ENCODE measurements around the gene PTPN20. TPM values are rescaled to one million over a fixed set of nuclear protein-coding genes. Genes with fewer than 3 reads are reported as not detected.
"Not testable (repeated sequence)": the region's sequence is repeated elsewhere in the genome, so short reads cannot be mapped to it uniquely, and the experiment has no call there.

The PTPN20 gene
- total and polyA plus RNA-seq, 7 donors, result 1.3 to 5.9 (median 4.0) TPM

DNA sequence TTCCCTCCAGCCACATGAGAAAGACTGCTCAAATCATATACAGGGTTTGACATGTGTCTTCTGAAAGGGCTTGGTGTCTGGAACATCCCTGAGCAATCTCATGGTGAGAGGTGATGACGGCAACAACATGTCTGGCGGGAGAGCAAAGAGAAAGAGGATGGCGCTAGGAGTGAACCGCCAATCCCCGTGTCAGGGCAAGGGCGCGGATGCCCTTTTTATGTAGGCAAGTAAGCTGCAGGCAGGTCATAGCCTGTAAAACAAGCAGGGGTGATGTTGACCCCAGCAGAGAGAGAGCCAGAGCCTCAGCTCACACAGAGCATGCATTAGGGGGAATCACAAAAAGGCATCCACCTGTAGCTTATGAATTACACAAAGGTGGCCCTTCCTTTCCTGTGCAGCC is 4.9 kb upstream of the PTPN20 start:
- ATAC-seq; H3K4me3 ChIP-seq; H3K9me3 ChIP-seq; H3K27me3 ChIP-seq (ENCODE audit: insufficient read depth in 3 of 3, low read length in 2 of 3); intact Hi-C loops (cut with DNase I); H3K4me1 ChIP-seq; H3K27ac ChIP-seq; H3K36me3 ChIP-seq (ENCODE audit: insufficient read depth in 1 of 2, low read depth in 1 of 2): not testable (repeated sequence)
- peak in 1 of 2 donors; percentile 24 for DNase-seq
- WGBS, 3 donors, result 98 to 100% (median 99%) methylated on average over 4 to 7 of the region's 7 CpGs

GRCh38 chr10:46907185-46908117 is 3.8 kb upstream of the PTPN20 start:
- intact Hi-C loops (cut with DNase I); H3K27ac ChIP-seq; H3K36me3 ChIP-seq (ENCODE audit: insufficient read depth in 1 of 2, low read depth in 1 of 2); H3K9me3 ChIP-seq; H3K4me1 ChIP-seq; H3K4me3 ChIP-seq; ATAC-seq; DNase-seq; H3K27me3 ChIP-seq (ENCODE audit: insufficient read depth in 3 of 3, low read length in 2 of 3): not testable (repeated sequence)
- no CpG with 5 or more reads among the region's 10 CpGs for WGBS, 3 donors

- H3K27ac ChIP-seq; DNase-seq; H3K9me3 ChIP-seq; H3K36me3 ChIP-seq (ENCODE audit: insufficient read depth in 1 of 2, low read depth in 1 of 2); H3K4me3 ChIP-seq; intact Hi-C loops (cut with DNase I); ATAC-seq; H3K4me1 ChIP-seq; H3K27me3 ChIP-seq (ENCODE audit: insufficient read depth in 3 of 3, low read length in 2 of 3): not testable (repeated sequence)
- 71 to 89% methylated on average over 1 of the region's 2 CpGs; no CpG with 5 or more reads in 1 of the 3 donors for WGBS, 3 donors
Measured at GRCh38 chr10:46922498-46922897, 11.3 kb downstream of the PTPN20 start.

DNA sequence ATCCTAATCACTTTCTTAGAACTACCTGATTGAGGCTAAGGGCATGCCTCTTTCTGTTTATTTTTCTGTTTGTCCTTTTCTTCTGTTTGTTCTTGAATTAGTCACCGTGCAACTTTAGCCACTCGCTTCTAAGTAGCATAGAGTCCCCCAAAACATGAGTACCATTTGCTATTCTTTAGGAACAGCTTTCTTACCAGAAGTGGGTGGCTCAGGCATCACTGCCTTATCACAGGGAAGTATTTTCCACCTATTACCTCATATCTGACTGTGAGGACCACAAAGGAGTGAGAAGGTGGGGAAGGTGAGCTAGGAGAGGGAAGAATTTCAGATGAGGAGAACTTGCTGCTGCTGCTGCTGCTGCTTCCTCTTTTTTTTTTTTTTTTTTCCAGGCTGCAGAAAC is 13.9 kb downstream of the PTPN20 start:
- H3K4me1 ChIP-seq, result not testable (repeated sequence)

DNA sequence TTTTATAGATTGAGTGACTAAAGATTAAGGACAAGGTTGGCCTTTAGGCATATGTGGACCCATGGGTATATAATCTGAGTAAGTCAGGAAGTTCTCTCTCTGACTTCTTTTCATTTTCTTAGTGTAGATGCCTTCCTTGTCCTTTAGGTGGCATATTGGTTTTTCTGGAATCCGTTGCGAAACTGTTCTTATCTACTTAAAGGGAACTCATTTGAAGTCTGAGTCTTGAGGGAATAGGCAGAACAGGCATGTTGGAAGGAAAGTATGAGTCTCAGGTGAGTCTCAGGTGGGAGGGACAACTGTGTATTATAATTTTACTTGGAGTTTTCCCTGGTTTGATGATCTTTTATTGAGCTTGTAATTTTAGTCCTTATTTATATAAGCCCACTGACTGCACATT is 14.6 kb downstream of the PTPN20 start:
- H3K27me3 ChIP-seq (ENCODE audit: insufficient read depth in 3 of 3, low read length in 2 of 3); H3K27ac ChIP-seq; H3K4me1 ChIP-seq; H3K4me3 ChIP-seq; H3K9me3 ChIP-seq; intact Hi-C loops (cut with DNase I); DNase-seq; ATAC-seq; H3K36me3 ChIP-seq (ENCODE audit: insufficient read depth in 1 of 2, low read depth in 1 of 2): not testable (repeated sequence)
- WGBS, 3 donors, result 7 to 23% (median 20%) methylated on average over 2 of the region's 2 CpGs
- peak; percentile 4 for TF ChIP-seq CTCF (IDR thresholded peaks at IDR 0.05)

More for the DNA sequence above, 13.9 kb downstream of the PTPN20 start:
- H3K36me3 ChIP-seq (ENCODE audit: insufficient read depth in 1 of 2, low read depth in 1 of 2); DNase-seq; H3K27me3 ChIP-seq (ENCODE audit: insufficient read depth in 3 of 3, low read length in 2 of 3); H3K4me3 ChIP-seq; ATAC-seq; H3K27ac ChIP-seq; intact Hi-C loops (cut with DNase I); H3K9me3 ChIP-seq: not testable (repeated sequence)
- no CpG with 5 or more reads among the region's 2 CpGs for WGBS, 3 donors

- H3K4me1 ChIP-seq; H3K27me3 ChIP-seq (ENCODE audit: insufficient read depth in 3 of 3, low read length in 2 of 3); H3K27ac ChIP-seq; H3K36me3 ChIP-seq (ENCODE audit: insufficient read depth in 1 of 2, low read depth in 1 of 2); DNase-seq; H3K4me3 ChIP-seq; intact Hi-C loops (cut with DNase I); ATAC-seq; H3K9me3 ChIP-seq: not testable (repeated sequence)
Measured at GRCh38 chr10:46928810-46929209, 17.6 kb downstream of the PTPN20 start.

- DNase-seq; H3K27me3 ChIP-seq (ENCODE audit: insufficient read depth in 3 of 3, low read length in 2 of 3); H3K36me3 ChIP-seq (ENCODE audit: insufficient read depth in 1 of 2, low read depth in 1 of 2); ATAC-seq; H3K4me1 ChIP-seq; intact Hi-C loops (cut with DNase I); H3K4me3 ChIP-seq; H3K9me3 ChIP-seq; H3K27ac ChIP-seq: not testable (repeated sequence)
- WGBS, 3 donors, result 77 to 100% (median 89%) methylated on average over 1 of the region's 1 CpG
Measured at GRCh38 chr10:46932383-46932782, 21.2 kb downstream of the PTPN20 start.

GRCh38 chr10:46941091-46941490 is 29.9 kb downstream of the PTPN20 start:
- H3K36me3 ChIP-seq (ENCODE audit: insufficient read depth in 1 of 2, low read depth in 1 of 2); H3K9me3 ChIP-seq; H3K4me3 ChIP-seq; ATAC-seq; DNase-seq; H3K4me1 ChIP-seq; H3K27me3 ChIP-seq (ENCODE audit: insufficient read depth in 3 of 3, low read length in 2 of 3); intact Hi-C loops (cut with DNase I); H3K27ac ChIP-seq: not testable (repeated sequence)
- no CpG with 5 or more reads among the region's 1 CpG for WGBS, 3 donors

DNA sequence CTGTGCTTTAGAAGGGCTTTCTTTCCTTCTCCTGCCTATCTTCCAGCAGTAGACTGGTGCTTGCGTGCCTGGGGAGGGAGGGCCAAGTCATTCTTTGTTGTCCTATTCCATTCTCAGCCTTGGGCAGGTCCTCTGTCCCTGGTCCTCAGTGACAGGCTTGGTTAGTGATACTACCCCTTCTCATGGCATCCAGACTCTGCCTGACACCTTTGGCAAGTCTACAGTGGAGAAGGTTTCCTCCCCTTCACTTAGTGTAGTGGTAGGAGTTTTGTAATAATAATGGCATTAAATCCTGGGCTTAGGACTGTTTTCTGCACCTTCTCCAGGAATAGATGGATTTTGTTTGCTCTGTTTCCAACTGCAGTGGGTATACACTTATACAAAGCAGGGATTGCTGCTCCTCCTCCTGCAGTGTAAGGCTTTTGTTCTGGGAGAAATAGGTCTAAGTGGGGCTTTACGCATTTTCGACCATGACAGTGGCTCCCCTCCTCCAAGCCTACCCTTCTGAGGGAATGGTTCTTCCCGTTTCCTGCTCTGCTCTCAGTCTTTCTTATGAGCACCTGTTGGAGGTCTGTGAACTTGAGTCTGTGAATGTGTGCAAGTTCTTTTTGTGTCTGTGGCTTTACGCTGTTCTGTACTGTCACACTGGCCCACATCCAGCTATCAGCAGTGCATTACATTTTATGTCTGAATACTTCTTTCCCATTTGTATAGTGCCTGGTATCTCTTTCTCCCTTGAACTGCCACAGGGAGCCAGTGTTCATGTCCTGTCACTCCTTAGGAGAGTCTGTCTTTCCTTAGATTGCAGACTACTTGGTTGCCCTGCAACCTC is 37.7 kb downstream of the PTPN20 start:
- H3K27me3 ChIP-seq (ENCODE audit: insufficient read depth in 3 of 3, low read length in 2 of 3); ATAC-seq; H3K9me3 ChIP-seq; H3K4me1 ChIP-seq; H3K4me3 ChIP-seq; H3K36me3 ChIP-seq (ENCODE audit: insufficient read depth in 1 of 2, low read depth in 1 of 2); intact Hi-C loops (cut with DNase I); H3K27ac ChIP-seq: not testable (repeated sequence)
- 37 to 57% (median 57%) methylated on average over 3 to 5 of the region's 5 CpGs for WGBS, 3 donors
- DNase-seq, result peak in 1 of 2 donors; percentile 9

GRCh38 chr10:46952540-46952939 is 41.3 kb downstream of the PTPN20 start:
- H3K27me3 ChIP-seq (ENCODE audit: insufficient read depth in 3 of 3, low read length in 2 of 3); H3K4me3 ChIP-seq; H3K4me1 ChIP-seq; intact Hi-C loops (cut with DNase I); H3K27ac ChIP-seq; H3K9me3 ChIP-seq; H3K36me3 ChIP-seq (ENCODE audit: insufficient read depth in 1 of 2, low read depth in 1 of 2); ATAC-seq; DNase-seq: not testable (repeated sequence)
- 77 to 84% (median 80%) methylated on average over 2 to 3 of the region's 4 CpGs for WGBS, 3 donors

All from psoas muscle (tissue), 8 donors.